Neural cell (in vitro differentiated cells): ENCODE results near the gene CBX3. TPM values are rescaled to one million over a fixed set of nuclear protein-coding genes. Genes with fewer than 3 reads are reported as not detected.
"Not testable (repeated sequence)": the region's sequence is repeated elsewhere in the genome, so short reads cannot be mapped to it uniquely, and the experiment has no call there.

Source experiments
- H2AFZ ChIP-seq: fragments of 200-600, 300-800 bp; sonication (generic), shearing (Covaris generic); 2 replicates; pipeline ENCODE4 v1.6.0; 2014; ENCODE audit warnings: low read depth, mild to moderate bottlenecking, antibody characterized with exemption, low read length, moderate library complexity
- H3F3A ChIP-seq: fragments of 200-600 bp; shearing (Covaris generic); 2 replicates; pipeline ENCODE4 v1.6.1; 2016; ENCODE audit warnings: mild to moderate bottlenecking, moderate library complexity, mixed read lengths, antibody characterized with exemption, low read length; ENCODE audit not compliant: insufficient read depth, poor library complexity, severe bottlenecking
- H3K27ac ChIP-seq: fragments of 200-600, 300-800 bp; sonication (generic), shearing (Covaris generic); 2 replicates; pipeline ENCODE4 v1.5.1; 2014; ENCODE audit warnings: mild to moderate bottlenecking, low read length, moderate library complexity
- H3K27me3 ChIP-seq: fragments of 300-800, 200-600 bp; sonication (generic), shearing (Covaris generic); 2 replicates; pipeline ENCODE4 v1.6.0; 2014; ENCODE audit warnings: mild to moderate bottlenecking, low read depth, low read length, moderate library complexity; ENCODE audit not compliant: insufficient read depth
- H3K36me3 ChIP-seq: fragments of 300-800, 200-600 bp; sonication (generic), shearing (Covaris generic); 2 replicates; pipeline ENCODE4 v1.5.1; 2014; ENCODE audit warnings: mild to moderate bottlenecking, antibody characterized with exemption, low read length, moderate library complexity; ENCODE audit not compliant: insufficient read depth
- H3K4me2 ChIP-seq: fragments of 300-800, 200-600 bp; sonication (generic), shearing (Covaris generic); 2 replicates; pipeline ENCODE4 v1.6.0; 2014; ENCODE audit warnings: mild to moderate bottlenecking, low read length
- H3K4me3 ChIP-seq: fragments of 300-800, 200-600 bp; sonication (generic), shearing (Covaris generic); 2 replicates; pipeline ENCODE4 v1.5.1; 2014; ENCODE audit warnings: mild to moderate bottlenecking, low read length, moderate library complexity
- H3K79me2 ChIP-seq: fragments of 200-600 bp; shearing (Covaris generic); replicated peaks from 2 replicates; pipeline ENCODE4 v1.6.0; 2014; ENCODE audit warnings: mild to moderate bottlenecking, low read length, moderate library complexity; ENCODE audit not compliant: insufficient read depth
- H3K9ac ChIP-seq: fragments of 300-800, 200-600 bp; sonication (generic), shearing (Covaris generic); 2 replicates; pipeline ENCODE4 v1.6.1; 2016; ENCODE audit warnings: mild to moderate bottlenecking, low read length, mixed read lengths
- H3K9me2 ChIP-seq: fragments of 200-600 bp; shearing (Covaris generic); 2 replicates; pipeline ENCODE4 v1.6.1; 2016; ENCODE audit warnings: mild to moderate bottlenecking, low read length, mixed read lengths; ENCODE audit not compliant: insufficient read depth
- H3K9me3 ChIP-seq: fragments of 200-600, 300-800 bp; sonication (generic), shearing (Covaris generic); 2 replicates; pipeline ENCODE4 v1.6.1; 2016; ENCODE audit warnings: mild to moderate bottlenecking, mixed run types, low read length, moderate library complexity, mixed read lengths
- H4K20me1 ChIP-seq: fragments of 200-600 bp; shearing (Covaris generic); 2 replicates; pipeline ENCODE4 v1.6.1; 2016; ENCODE audit warnings: mild to moderate bottlenecking, mixed run types; ENCODE audit not compliant: insufficient read depth
- CTCF ChIP-seq: fragments of 450-650 bp; IDR thresholded peaks from 2 replicates; pipeline ENCODE4 v1.5.1; 2014; ENCODE audit warnings: antibody characterized with exemption, mild to moderate bottlenecking, moderate library complexity; ENCODE audit not compliant: poor library complexity, severe bottlenecking
- EP300 ChIP-seq: fragments of 450-650 bp; conservative IDR thresholded peaks from 2 replicates; pipeline ENCODE4 v1.6.1; 2014; ENCODE audit warnings: antibody characterized with exemption, mild to moderate bottlenecking, moderate library complexity; ENCODE audit not compliant: poor library complexity, severe bottlenecking
- EZH2 ChIP-seq: fragments of 200-600, 300-800 bp; shearing (Covaris generic), sonication (generic); IDR thresholded peaks from 2 replicates; pipeline ENCODE4 v1.6.1; 2014; ENCODE audit warnings: antibody characterized with exemption, low read length, borderline replicate concordance, mild to moderate bottlenecking; ENCODE audit not compliant: insufficient read depth, poor library complexity, severe bottlenecking
- MXI1 ChIP-seq: fragments of 450-650 bp; conservative IDR thresholded peaks from 2 replicates; pipeline ENCODE4 v1.6.1; 2014; ENCODE audit warnings: antibody characterized with exemption, mild to moderate bottlenecking; ENCODE audit not compliant: poor library complexity, severe bottlenecking
- POLR2AphosphoS5 ChIP-seq: IDR thresholded peaks from 2 replicates; pipeline ENCODE4 v1.6.1; 2012
- RAD21 ChIP-seq: fragments of 450-650 bp; conservative IDR thresholded peaks from 2 replicates; pipeline ENCODE4 v1.6.1; 2014; ENCODE audit warnings: antibody characterized with exemption, mild to moderate bottlenecking, moderate library complexity
- REST ChIP-seq: IDR thresholded peaks from 2 replicates; pipeline ENCODE4 v1.6.1; 2012; ENCODE audit warnings: borderline replicate concordance
- SMC3 ChIP-seq: fragments of 450-650 bp; conservative IDR thresholded peaks from 2 replicates; pipeline ENCODE4 v1.6.1; 2014; ENCODE audit warnings: antibody characterized with exemption, mild to moderate bottlenecking, moderate library complexity; ENCODE audit not compliant: poor library complexity
- TAF1 ChIP-seq: IDR thresholded peaks from 2 replicates; pipeline ENCODE4 v1.6.1; 2012; ENCODE audit warnings: low read depth
- polyA plus RNA-seq: library from polyadenylated mRNA; depleted of rRNA; stranded (reverse); fragments of >200 nt; gene quantifications from 2 replicates; pipeline ENCODE4 v1.2.3, GENCODE V29; 2014

CBX3 gene
- polyA plus RNA-seq, 1 donor from 2014 or later: 598 TPM

GRCh38 chr7:26152782-26153240, 48.7 kb upstream of the CBX3 start:
- Histone ChIP-seq H3K27me3 (peaks cover 35% of the 10 kb centered on the region), H3K4me3 (peak overlapping the region; percentile 67), H3K9ac (peak overlapping the region; percentile 41)
- H3K9me2 ChIP-seq, H3K79me2 ChIP-seq, H3K36me3 ChIP-seq, H2AFZ ChIP-seq, H3K9me3 ChIP-seq, H3F3A ChIP-seq, H3K27ac ChIP-seq, H4K20me1 ChIP-seq, H3K4me2 ChIP-seq: not testable (repeated sequence)
- TF ChIP-seq POLR2AphosphoS5: peak; percentile 19

DNA sequence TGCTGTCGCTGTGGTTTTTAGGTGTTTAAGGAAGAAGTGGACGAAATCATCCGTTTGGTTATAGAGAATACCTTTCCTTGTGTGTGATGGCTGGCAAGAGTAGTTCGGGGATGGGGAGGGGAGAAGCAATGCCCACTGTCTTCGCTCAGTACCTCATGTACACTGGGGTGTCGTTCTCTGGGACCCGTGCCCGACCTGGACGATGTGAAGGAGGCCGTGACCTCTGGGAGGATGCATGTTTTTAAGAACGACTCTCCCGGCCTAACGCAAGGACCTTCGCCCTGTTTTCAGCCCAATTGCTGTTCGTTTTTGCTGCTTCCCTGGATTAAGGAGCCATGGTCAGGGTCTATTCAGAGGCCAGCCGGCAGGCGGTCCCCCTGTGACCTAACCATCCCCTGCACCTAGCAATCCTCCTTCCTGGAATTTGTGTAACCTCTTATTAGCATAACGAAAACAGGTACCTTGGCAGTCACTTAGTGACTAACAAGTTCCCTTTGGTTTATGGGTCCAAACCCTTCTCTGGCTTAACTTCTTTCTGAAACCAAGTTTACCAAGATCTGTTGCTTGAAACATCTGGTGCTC, 48.2 kb upstream of the CBX3 start:
- Histone ChIP-seq H2AFZ (no peak overlapping the region), H3K4me2 (no peak overlapping the region), H3F3A (no peaks in the 10 kb centered on the region)

DNA sequence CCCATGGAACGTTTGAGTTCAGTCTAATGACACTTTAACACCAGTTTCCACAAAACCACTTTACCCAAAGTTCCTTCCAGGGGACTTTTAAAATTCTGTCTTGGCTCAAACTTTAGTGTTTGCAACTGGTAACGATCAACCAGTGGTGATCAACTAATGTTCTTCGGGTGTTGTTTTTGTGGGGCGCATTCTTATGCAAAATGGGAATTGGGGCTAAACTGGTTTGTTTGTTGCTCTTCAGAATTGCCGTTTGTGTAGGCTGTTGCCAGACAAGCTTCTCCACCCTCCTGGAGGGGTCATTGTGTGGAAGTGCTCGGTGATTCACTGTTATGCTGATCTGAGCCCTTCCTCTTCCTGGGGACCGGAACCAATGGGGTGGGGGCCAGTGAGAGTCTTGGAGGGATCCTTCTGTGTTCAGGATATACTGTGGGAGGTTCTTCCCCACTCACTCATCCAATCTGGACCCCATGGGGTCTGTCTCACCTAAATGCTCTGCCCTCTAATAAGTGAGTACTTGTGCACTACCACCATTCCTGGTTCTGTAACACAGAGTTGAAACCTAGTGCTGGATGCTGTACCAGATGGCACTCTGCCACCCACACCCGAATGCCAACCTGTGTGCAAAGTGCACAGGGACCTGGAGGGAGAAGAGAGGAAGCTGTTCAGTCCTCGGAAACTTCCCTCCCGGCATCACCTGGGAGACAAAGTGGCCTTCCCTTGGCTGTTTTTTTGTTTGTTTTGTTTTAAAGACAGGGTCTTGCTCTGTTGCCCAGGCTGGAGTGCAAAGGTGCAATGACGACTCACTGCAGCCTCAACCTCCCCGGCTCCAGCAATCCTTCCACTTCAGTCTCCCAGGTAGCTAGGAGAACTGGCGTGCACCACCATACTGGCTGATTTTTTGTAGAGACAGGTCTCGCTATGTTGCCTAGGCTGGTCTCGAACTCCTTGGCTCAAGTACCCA, 47.4 kb upstream of the CBX3 start:
- no peaks in the 10 kb centered on the region for H3K79me2 ChIP-seq
- no peaks in the 10 kb centered on the region for H4K20me1 ChIP-seq
- H3K4me2 ChIP-seq: no peak overlapping the region
- H3K36me3 ChIP-seq: no peaks in the 10 kb centered on the region
- H3K9ac ChIP-seq: no peak overlapping the region
- TF ChIP-seq RAD21: no peak
- no peak for TF ChIP-seq REST
- TF ChIP-seq POLR2AphosphoS5: no peak
- TF ChIP-seq EZH2: no peak
- no peak for TF ChIP-seq CTCF
- no peak for TF ChIP-seq EP300
- TF ChIP-seq SMC3: no peak
- TF ChIP-seq TAF1: no peak
- TF ChIP-seq MXI1: no peak
- H2AFZ ChIP-seq: no peak overlapping the region
- H3K27ac ChIP-seq: no peak overlapping the region
- no peaks in the 10 kb centered on the region for H3K9me3 ChIP-seq
- no peaks in the 10 kb centered on the region for H3K9me2 ChIP-seq
- no peak overlapping the region for H3K4me3 ChIP-seq
- no peaks in the 10 kb centered on the region for H3F3A ChIP-seq
- H3K27me3 ChIP-seq: peaks cover 35% of the 10 kb centered on the region

More for the DNA sequence above, 48.2 kb upstream of the CBX3 start:
- H3K36me3 ChIP-seq: no peaks in the 10 kb centered on the region
- no peaks in the 10 kb centered on the region for H3K9me2 ChIP-seq
- no peaks in the 10 kb centered on the region for H4K20me1 ChIP-seq
- no peaks in the 10 kb centered on the region for H3K9me3 ChIP-seq
- H3K27ac ChIP-seq: no peak overlapping the region
- no peak for TF ChIP-seq RAD21
- TF ChIP-seq EP300: no peak
- TF ChIP-seq POLR2AphosphoS5: peak; percentile 8
- no peak overlapping the region for H3K9ac ChIP-seq
- H3K4me3 ChIP-seq: peak overlapping the region; percentile 67
- peaks cover 35% of the 10 kb centered on the region for H3K27me3 ChIP-seq
- H3K79me2 ChIP-seq: no peaks in the 10 kb centered on the region
